NCI-H524 (cell line): Measurements from ENCODE around the gene NES.

ENCODE experiments used
- DNase-seq, 2 experiments: peaks; one replicate each; lab custom pipeline; 2025; lab: John Stamatoyannopoulos, UW

Gene NES

DNA sequence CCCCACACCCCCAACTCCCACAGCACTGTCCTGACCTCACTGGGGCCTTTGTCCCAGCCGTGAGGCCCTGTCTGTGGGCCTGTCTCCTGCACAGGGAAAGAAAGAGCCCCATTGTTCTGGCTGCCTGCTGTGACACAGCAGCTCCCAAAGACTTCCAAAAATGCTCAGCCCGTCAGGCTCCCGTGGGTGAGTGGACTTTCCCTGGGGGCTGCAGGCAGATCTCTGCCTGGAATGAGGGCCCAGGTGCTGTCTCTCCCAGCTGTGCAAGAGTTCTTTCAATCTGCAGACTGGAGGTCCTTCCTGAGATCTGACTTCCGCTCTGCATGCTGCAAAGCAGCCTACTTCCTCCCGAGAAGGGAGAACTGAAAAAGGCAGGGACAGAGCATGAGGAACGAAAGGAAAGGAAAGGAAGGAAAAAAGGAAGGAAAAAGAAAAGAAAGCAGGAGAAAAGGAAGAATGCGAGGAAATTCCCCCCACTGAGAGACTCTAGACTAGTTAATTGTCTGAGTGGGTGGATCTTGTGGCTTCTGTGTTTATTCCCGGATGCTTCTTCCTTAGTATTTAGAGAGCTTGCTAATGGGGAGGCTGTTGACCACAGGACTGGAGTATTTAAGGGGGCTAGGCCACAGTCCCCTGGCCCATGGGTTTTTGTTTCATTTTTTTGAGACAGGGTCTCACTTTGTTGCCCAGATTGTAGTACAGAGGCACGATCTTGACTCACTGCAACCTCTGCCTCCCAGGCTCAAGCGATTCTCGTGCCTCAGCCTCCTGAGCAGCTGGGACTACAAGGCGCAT is 15.0 kb downstream of the NES start:
- no peak for DNase-seq

DNA sequence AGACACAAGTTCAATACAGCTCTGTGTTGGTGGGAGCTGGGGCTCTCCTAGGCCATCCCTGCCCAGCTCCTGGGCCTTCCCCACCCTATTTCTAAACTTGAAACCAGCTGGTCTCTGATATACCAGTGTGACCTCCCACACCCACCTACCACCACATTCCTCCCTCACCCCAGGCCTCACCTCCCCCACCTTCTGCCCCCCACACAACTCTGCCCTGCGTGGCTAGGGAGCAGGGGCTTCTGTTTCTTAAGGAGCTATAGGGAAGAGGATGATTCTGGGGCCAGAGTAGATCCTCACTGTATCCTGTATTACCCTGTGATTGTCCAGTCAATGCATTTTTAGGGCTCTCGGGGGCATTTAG is 16.5 kb downstream of the NES start:
- DNase-seq: no peak

DNA sequence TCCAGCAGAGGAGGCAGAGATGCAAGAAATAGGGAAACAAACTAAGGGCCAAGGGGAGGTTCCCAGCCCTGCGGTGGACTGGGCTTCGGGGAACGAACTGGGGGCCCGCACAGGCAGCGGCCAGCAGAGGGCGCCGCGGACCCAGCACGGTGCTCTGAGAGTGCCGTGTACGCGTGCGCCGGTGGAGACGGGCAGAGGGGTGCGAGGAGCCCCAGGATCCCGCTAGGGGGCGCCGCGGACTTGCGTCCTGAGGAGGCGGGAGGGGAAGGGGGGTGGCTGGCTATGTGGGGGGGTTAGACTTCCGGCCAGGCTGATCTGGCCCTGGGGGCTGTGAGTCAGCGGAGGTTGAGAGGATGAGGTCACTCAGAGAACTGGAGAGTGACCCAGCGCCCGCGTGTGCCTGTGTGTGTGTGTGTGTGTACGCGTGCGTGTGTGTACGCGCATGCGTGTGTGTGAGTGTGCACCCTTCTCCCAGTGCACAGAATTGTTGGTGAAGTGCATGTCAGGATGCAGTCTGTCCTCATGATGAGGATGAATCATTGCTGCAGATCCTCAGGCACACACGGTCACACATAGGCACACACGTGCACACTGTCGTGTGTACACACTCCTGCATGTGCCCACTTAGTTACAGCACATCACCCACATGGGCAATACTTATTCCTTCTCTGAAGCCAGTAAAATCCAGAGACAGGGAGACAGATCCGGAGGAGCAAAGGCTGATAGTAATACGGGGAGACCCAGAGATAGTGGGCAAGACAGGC is 17.0 kb downstream of the NES start:
- peak; percentile 70 to 87 for DNase-seq

DNA sequence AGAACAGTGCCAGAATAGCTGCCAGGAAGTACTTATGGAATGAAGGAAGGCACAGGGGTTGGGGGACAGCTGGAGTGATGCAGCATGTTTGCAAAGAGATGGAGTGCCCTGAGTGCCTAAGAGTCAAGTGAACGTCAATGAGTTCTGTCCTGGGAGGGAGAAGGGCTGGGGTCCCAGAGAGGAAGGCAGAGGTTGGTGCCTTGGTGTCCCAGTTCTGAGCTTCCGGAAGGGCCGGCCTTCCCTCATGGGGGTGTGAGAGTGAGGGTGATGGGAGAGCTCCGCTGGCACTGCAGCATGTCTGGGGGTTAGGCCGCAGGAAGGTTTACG is 17.6 kb downstream of the NES start:
- no peak for DNase-seq

DNA sequence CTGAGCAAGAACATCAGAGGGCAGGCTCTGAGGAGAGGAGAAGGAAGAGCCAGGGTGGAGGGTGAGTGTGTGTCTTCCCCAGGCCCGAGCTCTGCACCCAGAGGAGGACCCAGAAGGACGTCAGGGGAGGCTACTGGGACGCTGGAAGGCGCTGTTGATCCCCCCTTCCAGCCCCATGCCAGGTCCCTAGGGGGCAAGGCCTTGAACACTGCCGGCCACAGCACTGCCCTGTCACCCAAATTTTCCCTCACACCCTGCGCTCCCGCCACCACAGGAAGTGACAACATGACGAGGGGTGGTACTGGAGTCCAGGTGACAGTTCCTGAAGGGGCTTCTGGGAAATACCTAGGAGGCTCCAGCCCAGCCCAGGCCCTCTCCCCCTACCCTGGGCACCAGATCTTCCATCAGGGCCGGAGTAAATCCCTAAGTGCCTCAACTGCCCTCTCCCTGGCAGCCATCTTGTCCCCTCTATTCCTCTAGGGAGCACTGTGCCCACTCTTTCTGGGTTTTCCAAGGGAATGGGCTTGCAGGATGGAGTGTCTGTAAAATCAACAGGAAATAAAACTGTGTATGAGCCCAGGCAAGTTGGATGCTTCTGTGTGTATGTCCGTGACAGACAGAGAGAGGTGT is 18.1 kb downstream of the NES start:
- DNase-seq: no peak

DNA sequence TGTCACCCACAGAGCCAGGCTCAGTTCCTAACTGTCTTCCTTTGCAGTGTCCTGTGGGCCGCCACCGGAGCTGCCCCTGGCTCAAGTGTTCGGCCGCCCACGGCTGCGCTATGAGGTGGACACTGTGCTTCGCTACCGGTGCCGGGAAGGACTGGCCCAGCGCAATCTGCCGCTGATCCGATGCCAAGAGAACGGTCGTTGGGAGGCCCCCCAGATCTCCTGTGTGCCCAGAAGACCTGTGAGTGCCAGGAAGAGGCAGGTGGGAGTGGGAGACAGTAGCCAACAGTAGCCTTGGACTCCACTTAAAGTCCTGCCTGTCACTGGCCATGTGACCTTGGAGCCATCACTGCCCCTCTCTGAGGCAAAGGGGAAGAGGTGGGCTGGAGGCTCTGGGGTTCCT is 18.7 kb downstream of the NES start:
- DNase-seq: no peak

DNA sequence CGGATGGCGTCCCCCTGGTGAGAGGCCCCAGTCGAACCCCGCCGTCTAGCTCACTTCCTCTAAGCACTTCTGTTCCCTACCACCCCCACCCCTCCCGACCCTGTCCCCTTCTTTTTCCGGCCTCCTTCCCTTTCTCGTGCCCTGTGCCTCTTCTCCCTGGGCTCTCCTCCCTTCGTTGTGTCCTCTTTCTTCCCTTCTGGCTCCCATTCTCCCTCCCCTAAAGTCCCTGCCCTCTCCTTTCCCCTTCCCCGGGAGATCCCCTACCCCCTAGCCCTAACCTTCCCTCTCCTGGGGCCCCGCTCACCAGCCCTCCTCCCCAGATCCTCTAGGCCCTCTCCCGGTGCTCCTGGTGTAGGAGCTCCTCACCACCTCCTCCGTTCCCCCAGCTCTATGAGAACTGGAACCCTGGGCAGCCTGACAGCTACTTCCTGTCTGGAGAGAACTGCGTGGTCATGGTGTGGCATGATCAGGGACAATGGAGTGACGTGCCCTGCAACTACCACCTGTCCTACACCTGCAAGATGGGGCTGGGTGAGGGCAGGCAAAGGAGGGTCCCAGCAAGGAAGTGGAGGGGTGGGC is 19.4 kb downstream of the NES start:
- no peak for DNase-seq

DNA sequence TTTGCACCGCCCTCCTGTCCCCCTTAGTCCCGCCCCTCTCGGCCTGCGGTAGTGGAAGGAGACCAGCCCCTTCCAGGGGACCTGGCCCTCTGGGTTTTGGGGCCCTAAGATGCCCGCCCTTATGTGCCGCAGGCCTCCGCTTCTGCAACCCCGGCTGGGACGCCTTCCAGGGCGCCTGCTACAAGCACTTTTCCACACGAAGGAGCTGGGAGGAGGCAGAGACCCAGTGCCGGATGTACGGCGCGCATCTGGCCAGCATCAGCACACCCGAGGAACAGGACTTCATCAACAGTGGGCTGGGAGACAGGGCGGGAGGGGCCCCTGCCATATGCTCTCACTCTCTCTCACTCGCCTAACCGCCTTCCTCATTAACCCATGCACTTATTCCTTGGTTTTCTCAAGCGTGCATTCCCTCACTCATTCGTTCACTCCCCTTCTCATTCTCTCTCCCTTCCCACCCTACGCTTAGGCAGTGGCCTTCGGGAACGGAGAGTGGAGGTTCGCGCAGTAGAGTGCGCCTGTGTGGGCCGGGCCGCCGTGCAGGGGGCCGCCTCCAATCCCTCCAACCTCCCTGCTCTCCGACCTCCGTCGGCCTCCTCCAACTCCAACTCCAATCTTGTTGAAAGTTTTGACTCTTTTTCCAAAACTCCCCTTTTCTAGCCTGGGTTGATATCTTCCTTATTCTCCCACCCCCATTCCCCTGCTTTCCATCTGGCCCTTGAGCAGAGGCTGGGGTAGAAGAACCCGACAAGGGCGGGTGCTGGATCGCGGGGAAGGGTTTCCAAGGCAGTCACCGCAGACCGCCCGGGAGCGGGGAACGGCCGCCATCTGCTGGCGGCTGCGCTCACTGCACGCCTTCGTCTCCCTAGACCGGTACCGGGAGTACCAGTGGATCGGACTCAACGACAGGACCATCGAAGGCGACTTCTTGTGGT is 20.1 kb downstream of the NES start:
- DNase-seq: peak; percentile 63 to 81

DNA sequence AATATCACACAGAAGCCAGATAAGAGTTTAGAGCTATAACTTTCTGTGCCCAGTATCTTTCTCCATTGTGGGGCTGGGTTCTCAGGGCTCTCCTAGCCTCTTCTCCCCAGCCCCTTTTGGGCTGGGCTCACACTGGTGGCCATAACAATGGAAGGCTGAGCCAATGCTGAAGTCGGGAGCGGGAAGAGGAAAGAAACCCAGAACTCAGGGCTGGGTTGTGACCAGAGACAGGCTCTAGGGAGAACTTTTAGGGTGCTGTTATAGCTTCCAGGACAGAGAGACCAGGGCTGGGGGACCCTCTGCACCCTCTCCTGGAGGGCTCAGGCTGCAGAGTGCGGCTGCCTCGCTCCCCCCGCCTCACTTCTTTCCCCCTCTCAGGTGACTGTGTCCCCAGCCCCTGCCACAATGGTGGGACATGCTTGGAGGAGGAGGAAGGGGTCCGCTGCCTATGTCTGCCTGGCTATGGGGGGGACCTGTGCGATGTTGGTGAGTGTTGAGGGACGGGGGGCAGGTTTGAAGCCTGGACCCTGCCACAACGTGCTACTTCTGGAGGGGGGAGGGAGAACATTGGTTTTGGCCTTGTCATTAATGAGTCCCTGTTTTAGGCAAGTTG is 21.2 kb downstream of the NES start:
- DNase-seq: no peak

DNA sequence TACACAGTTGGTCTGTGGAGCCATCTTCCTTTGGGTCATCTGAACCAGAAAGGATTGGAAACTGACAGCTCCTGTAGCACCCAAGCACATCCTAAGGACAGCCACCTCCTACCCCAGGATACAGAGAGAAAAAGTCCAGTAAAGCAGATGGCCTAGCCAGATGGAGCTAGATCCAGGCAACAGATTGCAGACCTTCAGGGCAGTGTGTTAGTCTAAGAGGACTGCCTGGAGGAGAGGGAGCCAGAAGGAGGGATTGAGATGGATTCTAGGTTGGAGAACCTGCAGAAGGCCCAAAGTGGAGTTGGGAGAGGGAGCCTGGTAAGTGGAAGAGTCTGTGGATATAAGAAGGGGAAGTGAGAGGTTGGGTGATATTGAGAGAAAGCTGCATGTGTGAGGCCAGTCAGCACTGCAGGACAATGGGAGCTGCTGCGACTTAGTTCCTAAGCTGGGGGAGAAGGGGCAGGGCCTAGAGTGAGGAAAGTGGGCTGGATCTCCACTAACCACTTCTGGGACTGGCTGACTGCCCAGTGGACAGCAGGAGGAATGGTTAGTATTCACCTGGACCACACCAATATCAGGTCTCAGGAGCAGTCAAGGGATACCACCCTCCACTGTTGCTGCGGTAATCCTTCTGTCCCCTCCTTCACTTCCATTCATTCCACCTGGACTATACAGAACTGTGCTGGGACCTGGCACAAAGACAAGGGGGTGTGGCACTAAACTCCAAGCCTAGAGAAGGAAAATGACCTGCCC is 21.9 kb downstream of the NES start:
- DNase-seq: peak; percentile 87 to 93

DNA sequence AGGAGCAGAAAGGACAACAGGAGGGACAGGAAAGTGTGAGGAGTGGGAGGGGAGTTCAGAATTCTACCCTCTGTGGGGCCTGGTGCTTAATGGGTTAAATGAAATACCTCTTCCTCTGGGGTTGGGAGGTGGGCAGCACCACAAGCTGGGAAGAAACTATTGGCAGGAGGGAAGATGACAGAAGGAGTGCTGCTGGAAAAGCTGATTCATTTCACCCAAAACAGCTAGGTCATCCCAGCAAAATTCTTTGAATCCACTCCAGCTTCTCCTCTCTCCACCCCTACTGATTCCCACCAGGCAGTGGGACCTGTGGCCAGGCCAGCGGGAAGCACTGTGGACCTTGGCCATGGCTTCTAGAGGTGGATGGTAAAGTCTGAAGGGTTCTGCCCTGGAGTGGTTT is 22.5 kb downstream of the NES start:
- DNase-seq: no peak

DNA sequence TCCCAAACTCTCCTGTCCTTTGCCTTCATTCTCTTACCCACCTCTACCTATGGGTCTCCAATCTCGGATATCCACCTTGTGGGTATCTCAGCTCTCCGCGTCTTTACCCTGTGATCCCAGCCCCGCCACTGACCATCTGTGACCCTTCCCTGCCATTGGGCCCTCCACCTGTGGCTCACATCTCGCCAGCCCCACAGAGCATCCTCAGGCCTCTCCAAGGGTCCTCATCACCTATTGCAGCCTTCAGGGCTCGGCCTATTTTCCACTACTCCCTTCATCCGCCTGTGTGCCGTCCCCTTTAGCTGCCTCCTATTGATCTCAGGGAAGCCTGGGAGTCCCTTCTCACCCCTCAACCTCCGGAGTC is 24.2 kb downstream of the NES start:
- DNase-seq: no peak

DNA sequence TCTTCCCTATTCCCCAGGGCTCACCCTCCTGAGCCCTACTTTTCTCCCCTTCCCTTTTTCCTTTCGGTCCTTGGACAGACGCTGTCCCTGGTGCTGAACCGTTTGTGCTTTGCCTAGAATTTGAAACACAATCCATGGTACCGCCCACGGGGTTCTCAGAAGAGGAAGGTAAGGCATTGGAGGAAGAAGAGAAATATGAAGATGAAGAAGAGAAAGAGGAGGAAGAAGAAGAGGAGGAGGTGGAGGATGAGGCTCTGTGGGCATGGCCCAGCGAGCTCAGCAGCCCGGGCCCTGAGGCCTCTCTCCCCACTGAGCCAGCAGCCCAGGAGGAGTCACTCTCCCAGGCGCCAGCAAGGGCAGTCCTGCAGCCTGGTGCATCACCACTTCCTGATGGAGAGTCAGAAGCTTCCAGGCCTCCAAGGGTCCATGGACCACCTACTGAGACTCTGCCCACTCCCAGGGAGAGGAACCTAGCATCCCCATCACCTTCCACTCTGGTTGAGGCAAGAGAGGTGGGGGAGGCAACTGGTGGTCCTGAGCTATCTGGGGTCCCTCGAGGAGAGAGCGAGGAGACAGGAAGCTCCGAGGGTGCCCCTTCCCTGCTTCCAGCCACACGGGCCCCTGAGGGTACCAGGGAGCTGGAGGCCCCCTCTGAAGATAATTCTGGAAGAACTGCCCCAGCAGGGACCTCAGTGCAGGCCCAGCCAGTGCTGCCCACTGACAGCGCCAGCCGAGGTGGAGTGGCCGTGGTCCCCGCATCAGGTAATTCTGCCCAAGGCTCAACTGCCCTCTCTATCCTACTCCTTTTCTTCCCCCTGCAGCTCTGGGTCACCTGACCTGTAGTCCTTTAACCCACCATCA is 24.8 kb downstream of the NES start:
- no peak for DNase-seq

DNA sequence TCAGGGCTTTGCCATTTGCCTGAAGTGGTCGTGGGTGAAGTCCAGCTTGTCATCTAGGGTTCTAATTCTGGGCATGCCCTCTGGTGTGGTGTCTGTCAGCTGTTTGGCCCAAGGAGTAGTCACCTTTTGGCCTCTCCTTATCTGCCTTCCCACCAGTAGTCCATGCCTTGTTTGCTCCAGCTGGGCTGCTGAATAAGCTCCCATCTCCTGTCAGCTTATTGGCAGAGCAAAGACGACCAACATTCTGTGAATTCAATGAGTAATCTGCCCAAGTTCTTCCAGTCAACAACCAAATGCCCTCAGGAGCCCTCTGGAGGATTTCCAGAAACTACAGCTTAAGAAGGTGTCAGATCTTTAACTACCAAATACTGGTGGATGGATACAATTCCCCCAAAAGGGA is 28.3 kb downstream of the NES start:
- DNase-seq: no peak

DNA sequence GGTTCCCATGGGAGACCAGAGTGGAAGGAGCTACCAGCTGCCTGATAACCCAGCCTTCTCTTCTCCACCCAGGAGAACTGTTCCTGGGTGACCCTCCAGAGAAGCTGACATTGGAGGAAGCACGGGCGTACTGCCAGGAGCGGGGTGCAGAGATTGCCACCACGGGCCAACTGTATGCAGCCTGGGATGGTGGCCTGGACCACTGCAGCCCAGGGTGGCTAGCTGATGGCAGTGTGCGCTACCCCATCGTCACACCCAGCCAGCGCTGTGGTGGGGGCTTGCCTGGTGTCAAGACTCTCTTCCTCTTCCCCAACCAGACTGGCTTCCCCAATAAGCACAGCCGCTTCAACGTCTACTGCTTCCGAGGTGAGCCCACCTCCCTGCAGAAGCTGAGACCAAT is 28.7 kb downstream of the NES start:
- DNase-seq: no peak

DNA sequence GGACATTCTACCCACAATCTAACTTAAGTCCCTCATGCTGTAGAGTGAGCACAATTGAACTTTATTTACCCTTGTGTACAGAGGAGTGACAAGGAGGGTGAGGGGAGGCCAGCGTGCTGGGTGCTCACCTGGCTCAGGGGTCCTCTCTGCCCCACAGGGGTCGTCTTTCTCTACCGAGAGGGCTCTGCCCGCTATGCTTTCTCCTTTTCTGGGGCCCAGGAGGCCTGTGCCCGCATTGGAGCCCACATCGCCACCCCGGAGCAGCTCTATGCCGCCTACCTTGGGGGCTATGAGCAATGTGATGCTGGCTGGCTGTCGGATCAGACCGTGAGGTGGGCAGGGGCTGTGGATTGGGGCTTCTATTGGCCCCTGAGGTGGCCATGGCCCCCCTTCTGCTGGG is 29.9 kb downstream of the NES start:
- DNase-seq: no peak

DNA sequence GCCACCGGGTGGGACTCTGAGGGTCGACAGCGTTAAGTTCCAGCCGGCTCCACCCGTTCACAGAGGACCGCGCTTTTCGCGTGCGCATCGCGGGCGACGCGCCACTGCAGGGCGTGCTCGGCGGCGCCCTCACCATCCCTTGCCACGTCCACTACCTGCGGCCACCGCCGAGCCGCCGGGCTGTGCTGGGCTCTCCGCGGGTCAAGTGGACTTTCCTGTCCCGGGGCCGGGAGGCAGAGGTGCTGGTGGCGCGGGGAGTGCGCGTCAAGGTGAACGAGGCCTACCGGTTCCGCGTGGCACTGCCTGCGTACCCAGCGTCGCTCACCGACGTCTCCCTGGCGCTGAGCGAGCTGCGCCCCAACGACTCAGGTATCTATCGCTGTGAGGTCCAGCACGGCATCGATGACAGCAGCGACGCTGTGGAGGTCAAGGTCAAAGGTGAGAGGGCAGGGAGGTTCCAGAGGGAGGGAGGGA is 30.4 kb downstream of the NES start:
- DNase-seq: no peak

DNA sequence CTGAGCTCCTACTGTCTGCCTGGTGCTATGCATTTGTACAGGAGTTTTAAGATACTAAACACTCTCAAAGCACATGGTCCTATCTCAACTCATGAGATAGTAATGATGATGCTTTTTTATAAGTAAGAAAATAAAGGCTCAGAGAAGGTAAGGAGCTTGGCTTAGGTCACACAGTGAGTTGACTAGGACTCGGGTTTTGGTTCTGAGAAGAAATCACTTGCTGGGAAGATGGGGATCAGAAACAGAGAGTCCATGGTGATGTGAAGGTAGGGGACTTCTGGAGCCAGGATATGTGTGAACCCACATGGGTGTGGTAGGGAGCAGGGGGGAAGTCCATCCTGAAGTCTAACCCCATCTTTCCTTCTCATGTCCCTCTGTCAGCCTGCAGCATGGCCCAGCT is 31.5 kb downstream of the NES start:
- DNase-seq: no peak

DNA sequence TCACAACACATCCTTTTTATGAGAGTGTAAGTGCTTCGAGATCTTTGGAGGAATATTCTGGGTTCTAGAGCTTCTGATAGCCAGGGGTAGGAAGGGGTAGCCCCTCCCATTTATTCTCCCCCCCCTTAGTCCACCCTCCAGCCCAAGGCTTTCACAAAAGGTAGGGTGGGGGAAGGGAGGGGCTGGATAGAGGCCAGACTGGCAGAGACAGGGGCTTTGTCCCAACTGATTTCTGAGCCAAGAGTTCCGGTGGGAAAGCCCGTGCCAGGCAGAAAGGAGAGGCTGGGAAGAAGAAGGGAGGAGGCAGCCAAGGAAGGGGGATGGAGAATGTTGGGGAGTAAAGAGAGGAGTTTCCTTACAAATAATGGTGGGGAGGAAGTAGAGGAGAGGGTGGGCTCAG is 32.2 kb downstream of the NES start:
- no peak for DNase-seq

DNA sequence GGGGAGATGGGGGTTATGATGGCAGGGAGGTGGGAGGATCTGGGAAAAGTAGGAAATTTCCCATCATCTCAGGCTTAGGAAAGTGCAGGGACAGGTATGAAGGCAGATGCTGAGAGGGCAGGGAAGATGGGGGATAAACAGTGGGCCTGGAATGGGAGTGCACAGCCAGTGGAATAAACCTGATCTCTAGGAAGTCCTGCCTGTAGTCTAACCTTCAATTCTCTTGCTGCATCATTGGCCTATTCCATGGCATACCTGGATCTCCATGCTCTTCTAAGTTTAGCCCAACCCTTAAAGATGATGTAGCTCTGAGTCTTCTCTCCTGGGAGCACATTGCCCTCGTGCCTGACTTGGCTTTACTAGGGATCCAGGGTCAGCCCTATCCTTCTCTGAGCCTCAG is 32.6 kb downstream of the NES start:
- DNase-seq: no peak
